ENCODE data around the gene RAB4A. TPM values are rescaled to one million over a fixed set of nuclear protein-coding genes. Genes with fewer than 3 reads are reported as not detected.

RAB4A gene
- total and polyA plus RNA-seq, 2 of the 8 experiments (the other 6 are each of a cell fraction or from before 2014, with no cell fraction given) = 13.3 to 68.8 TPM

GRCh38 chr1:229280921-229281320, 10.0 kb downstream of the RAB4A start:
- Histone ChIP-seq H3K9me3 (ENCODE audit: insufficient read depth in 2 of 2, low read depth in 1 of 2, low read length in 1 of 2) (no peaks in the 10 kb centered on the region), H3K79me1 (ENCODE audit: low read depth, low read length) (peaks cover 16% of the 10 kb centered on the region), H3K4ac (replicated peaks; ENCODE audit: insufficient read length, low read depth, low read length) (no peak overlapping the region), H3K23ac (ENCODE audit: insufficient read length) (no peak overlapping the region), H2BK12ac (ENCODE audit: low read depth, low read length) (no peak overlapping the region), H2BK5ac (ENCODE audit: low read depth, low read length) (no peak overlapping the region), H2BK15ac (ENCODE audit: low read length) (no peak overlapping the region), H4K5ac (ENCODE audit: insufficient read length, low read depth, low read length) (no peak overlapping the region), H3K23me2 (ENCODE audit: low read depth, low read length) (no peaks in the 10 kb centered on the region), H4K91ac (replicated peaks; ENCODE audit: insufficient read length, low read length) (no peak overlapping the region), H3K27ac (ENCODE audit: low read depth, low read length) (no peak overlapping the region), H3K4me3 (ENCODE audit: extremely low read depth in 1 of 4, insufficient read depth in 2 of 4, low read depth in 3 of 4, low read length in 4 of 4) (no peak overlapping the region), H2BK20ac (ENCODE audit: low read length) (no peak overlapping the region), H3K14ac (ENCODE audit: insufficient read length) (no peak overlapping the region), H3K4me1 (replicated peaks in 1 of 4; ENCODE audit: control insufficient read depth in 3 of 4, insufficient read depth in 4 of 4, low read length in 3 of 4) (peaks cover 0 to 1% (median under 1%) of the 10 kb centered on the region in 4 experiments; a peak in 1 of 7 replicates), H3K79me2 (ENCODE audit: control insufficient read depth in 1 of 2, insufficient read depth in 2 of 2, low read length in 2 of 2) (peaks cover 6 to 85% of the 10 kb centered on the region in 2 experiments), H3K4me2 (ENCODE audit: insufficient read depth in 1 of 2, low read depth in 2 of 2, low read length in 2 of 2) (no peak overlapping the region), H4K8ac (ENCODE audit: extremely low read depth, insufficient read depth, low read length) (no peak overlapping the region), H3K27me3 (replicated peaks in 1 of 4; ENCODE audit: control insufficient read depth in 3 of 4, extremely low read depth in 1 of 4, insufficient read depth in 3 of 4, low read length in 3 of 4) (no peaks in the 10 kb centered on the region), H3K56ac (replicated peaks; ENCODE audit: insufficient read length, low read depth, low read length) (no peak overlapping the region), H4K20me1 (replicated peaks in 1 of 2; ENCODE audit: control insufficient read depth in 1 of 2, insufficient read depth in 2 of 2, low read length in 2 of 2) (peaks cover 10 to 11% of the 10 kb centered on the region in 2 experiments), H3K36me3 (ENCODE audit: control insufficient read depth in 2 of 4, insufficient read depth in 4 of 4, low read length in 3 of 4) (no peaks in the 10 kb centered on the region), H2AFZ (ENCODE audit: low read length) (no peak overlapping the region), H3K18ac (ENCODE audit: extremely low read depth, low read length) (no peak overlapping the region), H3K9ac (replicated peaks in 1 of 4; ENCODE audit: extremely low read depth in 1 of 4, low read depth in 3 of 4, low read length in 3 of 4) (no peak overlapping the region), H2BK120ac (replicated peaks; ENCODE audit: low read depth, low read length) (no peak overlapping the region), H2AK5ac (ENCODE audit: low read depth, low read length) (no peak overlapping the region)
- POLR2A ChIA-PET (ENCODE audit: partially characterized antibody) = interaction anchor here (0.8 kb wide), 1 partner anchor 31 kb away, joined by 3 read pairs; no protein-coding TSS in a partner anchor
- DNase-seq (ENCODE audit: low read depth in 1 of 2, low spot score in 2 of 2) (no peak), FAIRE-seq (no peak)
- WGBS, 2 experiments (ENCODE audit: extremely low coverage in 1 of 2, insufficient coverage in 1 of 2, insufficient read length in 1 of 2, insufficient replicate concordance in 2 of 2, low coverage in 1 of 2, low lambda C conversion rate in 2 of 2, missing lambda C conversion rate in 1 of 2) = 84% methylated on average over 3 of the region's 3 CpGs; no CpG with 5 or more reads in 1 of the 2 experiments
- CTCF ChIA-PET (ENCODE audit: partially characterized antibody) = interaction anchor here (0.7 kb wide), 1 partner anchor 224 kb away, joined by 3 read pairs; no protein-coding TSS in a partner anchor
- TF ChIP-seq SUZ12 (IDR thresholded peaks at IDR 0.05; ENCODE audit: low read length) (no peak), RAD21 (IDR thresholded peaks at IDR 0.05 in 1 of 2, conservative IDR thresholded peaks at IDR 0.05 in 1 of 2; ENCODE audit: low read depth in 2 of 2, low read length in 2 of 2) (no peak), POU5F1 (IDR thresholded peaks at IDR 0.05; ENCODE audit: low read depth, low read length) (no peak), SP1 (IDR thresholded peaks at IDR 0.05; ENCODE audit: low read depth, low read length) (no peak), GTF2F1 (IDR thresholded peaks at IDR 0.05; ENCODE audit: borderline replicate concordance, low read depth, low read length) (no peak), KDM4A (IDR thresholded peaks at IDR 0.05; ENCODE audit: low read depth, low read length, severe bottlenecking) (no peak), CBX8 (IDR thresholded peaks at IDR 0.05; ENCODE audit: borderline replicate concordance, low read depth, low read length) (no peak), RXRA (IDR thresholded peaks at IDR 0.05; ENCODE audit: insufficient read depth, low read depth, low read length) (no peak), POLR2A (IDR thresholded peaks at IDR 0.05; ENCODE audit: control extremely low read depth in 1 of 2, low read depth in 2 of 2, low read length in 2 of 2) (no peak), SRF (IDR thresholded peaks at IDR 0.05; ENCODE audit: low read depth, low read length) (no peak), TBP (IDR thresholded peaks at IDR 0.05; ENCODE audit: low read depth, low read length) (no peak), SIN3A (conservative IDR thresholded peaks at IDR 0.05 in 1 of 2, IDR thresholded peaks at IDR 0.05 in 1 of 2; ENCODE audit: low read depth in 1 of 2, low read length in 2 of 2) (no peak), EZH2 (IDR thresholded peaks at IDR 0.05; ENCODE audit: low read depth, low read length, severe bottlenecking) (no peak), SIX5 (IDR thresholded peaks at IDR 0.05; ENCODE audit: low read depth, low read length) (no peak), TAF7 (optimal IDR thresholded peaks at IDR 0.05; ENCODE audit: borderline replicate concordance, low read depth, low read length) (no peak)
